Raji (cell line): Measurements from ENCODE around the gene UBE2O.

Experiments used
- POLR2A ChIP-seq: IDR thresholded peaks from 2 replicates; pipeline ENCODE4 v1.6.1; 2011; ENCODE audit warnings: low read depth, low read length, control low read depth; ENCODE audit not compliant: insufficient read depth

The UBE2O gene

GRCh38 chr17:76385892-76386786, 66.8 kb downstream of the UBE2O start:
- no peak for TF ChIP-seq POLR2A

GRCh38 chr17:76384987-76385891, 67.7 kb downstream of the UBE2O start:
- TF ChIP-seq POLR2A, result no peak

- no peak for TF ChIP-seq POLR2A
Measured at GRCh38 chr17:76384222-76384986, 68.5 kb downstream of the UBE2O start, which contains the start of gene SPHK1. Gene SPHK1 (plus strand): TSS chr17:76384609. CDS start chr17:76385645, 1,036 bp downstream.

DNA sequence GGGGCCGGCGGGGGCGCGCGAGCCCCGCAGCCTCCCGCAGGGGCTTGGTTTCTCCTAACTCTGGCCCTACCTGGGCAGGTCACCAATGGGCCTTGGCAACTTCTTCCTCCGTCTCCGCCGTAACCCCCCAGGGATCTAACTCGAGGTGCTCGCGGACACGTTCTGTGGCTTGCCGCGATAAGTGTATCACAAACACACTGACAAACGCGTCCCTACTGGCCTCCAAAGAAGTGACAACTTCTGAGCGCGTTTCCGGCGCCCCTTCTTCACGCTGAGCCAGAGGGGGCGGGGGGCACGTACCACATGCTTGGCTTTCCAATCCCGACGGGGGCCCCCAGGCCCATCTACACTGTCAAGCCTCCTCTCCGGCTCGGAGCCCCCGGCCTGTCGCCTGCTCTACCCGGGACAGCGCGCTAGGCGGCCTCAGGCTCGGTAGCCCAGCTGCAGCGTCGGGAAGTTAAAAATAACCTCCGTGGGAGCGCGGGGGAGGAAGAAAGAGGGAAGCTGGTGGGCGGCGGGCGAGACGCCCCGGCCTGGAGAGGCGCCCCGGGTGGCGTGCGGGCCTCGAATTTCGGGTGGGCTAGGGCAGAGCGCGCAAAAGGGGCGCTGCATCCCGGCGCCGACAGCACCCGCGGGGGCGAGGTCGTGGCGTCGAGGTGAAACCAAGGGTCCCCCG, 69.3 kb downstream of the UBE2O start:
- TF ChIP-seq POLR2A, result no peak

DNA sequence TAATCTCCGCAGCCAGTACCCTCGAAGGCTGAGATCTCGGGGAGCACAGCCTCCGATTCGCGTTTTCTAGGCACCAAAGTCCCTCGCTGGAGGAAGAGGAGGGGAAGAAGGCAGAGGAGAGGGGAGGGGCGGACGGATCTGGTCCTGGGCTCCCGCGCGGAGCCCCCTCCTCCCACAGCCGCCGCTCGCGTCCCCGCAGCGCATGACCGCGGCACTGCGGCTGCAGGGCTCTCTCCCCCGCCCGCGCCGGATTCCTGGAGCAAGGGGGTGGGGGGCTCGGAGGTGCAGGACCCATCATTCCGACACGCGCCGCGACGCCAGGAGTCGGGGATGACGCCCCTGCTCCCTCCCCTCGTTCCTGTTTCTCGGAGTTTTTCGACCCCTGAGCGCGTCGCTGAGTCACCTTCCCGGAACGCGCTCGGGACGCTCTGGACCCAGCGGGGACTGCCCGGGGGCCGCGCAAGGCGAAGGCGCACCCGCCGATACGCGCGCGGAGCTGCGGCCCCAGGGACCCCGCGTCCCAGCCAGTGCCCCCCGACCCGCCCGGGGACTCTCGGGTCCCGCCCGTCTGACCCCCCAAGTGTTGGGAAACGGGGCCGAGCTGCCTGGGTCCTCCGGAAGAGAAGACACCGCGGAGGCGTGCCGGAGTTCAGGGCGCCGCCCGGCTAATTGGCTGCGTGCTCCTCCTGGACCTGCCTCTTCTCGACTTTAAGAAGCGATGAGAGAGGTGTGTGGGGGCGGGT, 70.0 kb downstream of the UBE2O start:
- TF ChIP-seq POLR2A, result no peak

GRCh38 chr17:76382351-76382802, 70.6 kb downstream of the UBE2O start:
- no peak for TF ChIP-seq POLR2A

- TF ChIP-seq POLR2A, result no peak
Measured at GRCh38 chr17:76381633-76382350, 71.2 kb downstream of the UBE2O start.

- TF ChIP-seq POLR2A, result no peak
Measured at GRCh38 chr17:76379646-76380376, 73.1 kb downstream of the UBE2O start.

GRCh38 chr17:76379275-76379641, 73.7 kb downstream of the UBE2O start:
- no peak for TF ChIP-seq POLR2A

GRCh38 chr17:76378548-76379274, 74.2 kb downstream of the UBE2O start:
- no peak for TF ChIP-seq POLR2A

DNA sequence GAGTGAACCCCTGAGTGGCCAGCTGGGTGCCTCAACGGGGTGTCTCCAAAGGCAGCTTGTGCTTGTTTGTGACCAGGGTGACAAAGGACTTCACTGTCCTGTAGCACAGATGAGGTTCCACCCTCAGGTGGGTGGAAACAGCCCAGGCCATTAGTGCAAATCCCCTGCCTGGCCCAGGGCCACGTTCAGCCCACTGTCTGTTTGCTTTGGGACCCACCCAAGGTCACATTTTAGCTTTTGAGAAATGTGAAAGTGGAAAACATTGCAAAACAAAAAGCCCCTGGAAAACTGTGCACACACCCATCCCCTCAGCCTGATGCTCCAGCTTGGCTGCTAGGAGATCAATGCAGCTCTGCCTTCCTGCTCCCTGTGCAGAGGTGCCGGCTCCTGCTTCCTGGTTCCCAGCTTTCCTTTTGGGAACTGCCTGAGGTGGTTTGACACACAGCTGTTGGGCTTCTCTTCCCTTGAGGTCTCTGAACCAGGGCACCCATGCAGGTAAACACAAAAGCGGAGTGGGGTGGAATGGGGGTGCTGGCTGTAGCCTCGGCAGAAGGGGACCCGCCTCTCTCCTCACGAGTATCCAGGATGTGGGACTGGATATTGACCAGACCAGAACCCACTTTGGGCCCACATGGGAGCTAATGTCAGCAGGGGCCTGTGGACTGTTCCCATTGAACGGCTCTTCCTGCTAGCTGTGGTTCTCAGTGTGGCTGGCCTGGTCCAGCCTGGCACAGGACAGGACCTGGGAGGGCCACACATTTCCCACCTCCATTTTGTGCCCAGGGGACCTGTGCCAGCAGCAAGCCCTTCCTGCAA, 76.4 kb downstream of the UBE2O start:
- no peak for TF ChIP-seq POLR2A
